Measurements from ENCODE around the gene DLG2.

DLG2 gene

DNA sequence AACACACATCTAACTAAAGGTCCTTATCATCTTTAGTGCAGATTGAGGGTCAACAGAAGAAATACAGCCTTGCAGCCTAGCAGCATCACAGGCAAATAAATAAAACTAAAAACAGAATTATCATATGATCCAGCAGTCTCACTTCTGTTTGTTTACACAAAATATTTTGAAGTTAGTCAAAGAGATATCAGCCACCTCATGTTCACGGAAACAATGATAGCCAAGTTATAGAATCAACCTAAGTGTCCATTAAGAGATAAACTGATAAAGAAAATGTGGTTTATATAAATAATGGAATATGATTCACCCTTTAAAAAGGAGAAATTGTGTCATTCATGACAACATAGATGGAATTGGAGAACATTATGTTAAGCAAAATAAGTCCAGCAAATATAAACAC, 1602.9 kb downstream of the DLG2 start:
- Mint-ChIP-seq H3K9me3 (peaks cover 3% of the 10 kb centered on the region), H3K36me3 (ENCODE audit: low read depth) (peaks cover 4% of the 10 kb centered on the region), H3K4me3 (no peak overlapping the region), H3K27me3 (ENCODE audit: low read depth, poor library complexity) (no peaks in the 10 kb centered on the region), H3K27ac (no peak overlapping the region), H3K4me1 (peaks cover 22% of the 10 kb centered on the region)
- TF ChIP-seq, protein P1, sequence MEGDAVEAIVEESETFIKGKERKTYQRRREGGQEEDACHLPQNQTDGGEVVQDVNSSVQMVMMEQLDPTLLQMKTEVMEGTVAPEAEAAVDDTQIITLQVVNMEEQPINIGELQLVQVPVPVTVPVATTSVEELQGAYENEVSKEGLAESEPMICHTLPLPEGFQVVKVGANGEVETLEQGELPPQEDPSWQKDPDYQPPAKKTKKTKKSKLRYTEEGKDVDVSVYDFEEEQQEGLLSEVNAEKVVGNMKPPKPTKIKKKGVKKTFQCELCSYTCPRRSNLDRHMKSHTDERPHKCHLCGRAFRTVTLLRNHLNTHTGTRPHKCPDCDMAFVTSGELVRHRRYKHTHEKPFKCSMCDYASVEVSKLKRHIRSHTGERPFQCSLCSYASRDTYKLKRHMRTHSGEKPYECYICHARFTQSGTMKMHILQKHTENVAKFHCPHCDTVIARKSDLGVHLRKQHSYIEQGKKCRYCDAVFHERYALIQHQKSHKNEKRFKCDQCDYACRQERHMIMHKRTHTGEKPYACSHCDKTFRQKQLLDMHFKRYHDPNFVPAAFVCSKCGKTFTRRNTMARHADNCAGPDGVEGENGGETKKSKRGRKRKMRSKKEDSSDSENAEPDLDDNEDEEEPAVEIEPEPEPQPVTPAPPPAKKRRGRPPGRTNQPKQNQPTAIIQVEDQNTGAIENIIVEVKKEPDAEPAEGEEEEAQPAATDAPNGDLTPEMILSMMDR (IDR thresholded peaks at IDR 0.05), result no peak
- DNase-seq, result no peak

DNA sequence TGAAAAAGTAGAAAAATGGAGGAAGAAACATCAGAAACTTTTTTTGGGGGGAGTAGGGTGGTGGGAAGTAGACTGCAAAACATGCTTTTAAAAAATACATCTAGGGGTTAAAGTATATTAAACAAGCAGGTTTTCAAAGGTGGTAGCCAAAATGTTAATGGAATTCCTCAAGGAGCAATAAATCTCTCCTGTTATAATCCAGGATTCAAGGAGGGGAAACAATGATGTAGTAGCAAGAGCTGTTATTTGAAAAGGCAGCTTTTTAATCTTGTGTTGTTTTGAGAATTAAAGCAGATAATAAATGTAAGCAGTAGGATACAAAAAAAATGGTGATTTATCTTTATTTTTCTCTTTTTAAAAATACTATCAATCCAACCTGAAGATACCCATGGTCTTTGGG, 1604.4 kb downstream of the DLG2 start:
- Mint-ChIP-seq H3K4me3 (no peak overlapping the region), H3K36me3 (ENCODE audit: low read depth) (peaks cover 4% of the 10 kb centered on the region), H3K9me3 (peaks cover 3% of the 10 kb centered on the region), H3K27me3 (ENCODE audit: low read depth, poor library complexity) (no peaks in the 10 kb centered on the region), H3K4me1 (peaks cover 22% of the 10 kb centered on the region), H3K27ac (peak overlapping the region; percentile 74)
- DNase-seq, result no peak
- TF ChIP-seq, protein P1 (IDR thresholded peaks at IDR 0.05), result no peak

DNA sequence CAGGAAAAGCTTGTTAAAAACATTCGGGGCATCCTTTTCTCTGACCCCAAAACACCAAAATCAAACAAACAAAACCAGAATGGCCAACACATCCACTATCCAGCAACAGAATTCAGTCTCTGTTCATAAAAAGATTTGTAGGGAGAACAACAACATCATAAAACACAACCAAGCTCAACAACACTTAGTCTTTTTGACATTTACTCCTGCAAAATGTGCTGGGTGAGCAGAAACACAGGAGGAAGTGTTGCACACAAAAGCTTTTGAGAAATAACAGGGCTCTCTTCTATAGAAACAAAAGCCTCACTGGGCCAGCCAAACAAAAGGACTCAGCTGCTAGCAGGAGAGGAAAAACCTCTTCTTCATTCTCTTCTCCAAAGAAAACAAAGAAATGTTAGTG, 1604.9 kb downstream of the DLG2 start:
- Mint-ChIP-seq H3K4me1 (peaks cover 22% of the 10 kb centered on the region), H3K4me3 (no peak overlapping the region), H3K9me3 (peaks cover 3% of the 10 kb centered on the region), H3K27me3 (ENCODE audit: low read depth, poor library complexity) (no peaks in the 10 kb centered on the region), H3K36me3 (ENCODE audit: low read depth) (peaks cover 4% of the 10 kb centered on the region), H3K27ac (peak overlapping the region; percentile 74)
- TF ChIP-seq, protein P1 (IDR thresholded peaks at IDR 0.05), result no peak
- DNase-seq, result no peak

DNA sequence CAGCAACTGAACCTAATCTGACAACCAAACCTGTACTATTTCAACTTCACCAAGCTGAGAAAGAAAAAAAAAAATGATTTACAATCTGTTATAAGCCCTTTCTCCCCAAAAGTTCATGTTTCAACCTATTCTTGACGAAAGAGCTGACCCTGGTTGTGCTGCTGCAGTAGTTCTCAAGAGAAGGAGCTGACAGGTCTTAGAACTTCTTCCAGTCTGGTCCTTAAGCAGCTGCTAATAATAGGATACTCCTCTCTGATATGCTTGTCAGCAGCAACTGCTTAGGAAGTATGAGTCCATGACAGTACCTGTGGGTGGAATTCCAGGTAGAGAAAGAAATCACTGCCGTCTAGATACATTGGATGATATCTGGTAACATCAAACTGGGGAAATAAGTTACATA, 1605.9 kb downstream of the DLG2 start:
- no peak for DNase-seq
- H3K4me3 Mint-ChIP-seq, result no peak overlapping the region
- TF ChIP-seq, protein P1 (IDR thresholded peaks at IDR 0.05), result no peak
- no peaks in the 10 kb centered on the region for H3K27me3 Mint-ChIP-seq (ENCODE audit: low read depth, poor library complexity)
- H3K27ac Mint-ChIP-seq, result no peak overlapping the region
- peaks cover 3% of the 10 kb centered on the region for H3K9me3 Mint-ChIP-seq
- peaks cover 22% of the 10 kb centered on the region for H3K4me1 Mint-ChIP-seq
- H3K36me3 Mint-ChIP-seq (ENCODE audit: low read depth), result peaks cover 4% of the 10 kb centered on the region

DNA sequence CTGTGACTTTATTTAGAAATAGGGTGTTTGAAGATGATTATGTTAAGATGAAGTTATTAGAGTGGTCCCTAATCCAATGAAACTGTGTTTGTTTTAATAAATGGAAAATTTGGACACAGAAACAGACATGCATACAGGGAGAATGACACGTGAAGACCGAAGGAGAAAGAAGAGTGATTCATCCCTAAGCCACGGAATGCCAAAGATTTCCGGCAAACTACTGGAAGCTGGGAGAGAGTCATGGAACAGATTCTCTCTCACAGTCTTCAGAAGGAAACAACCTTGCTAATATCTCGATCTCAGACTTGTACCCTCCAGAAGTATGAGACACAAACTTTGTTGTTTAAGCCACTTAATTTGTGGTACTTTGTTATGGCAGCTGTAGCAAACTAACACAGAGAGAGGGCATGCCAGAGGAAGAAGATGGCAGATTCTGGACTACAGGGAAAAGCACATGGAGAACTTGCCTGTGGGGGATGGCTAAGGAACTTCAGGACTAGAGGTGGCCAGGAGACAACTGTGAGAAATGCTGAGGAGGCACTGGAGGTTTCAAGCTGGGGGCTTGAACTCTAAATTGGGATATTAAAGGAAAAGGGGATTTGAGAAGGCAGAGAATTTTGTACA, 1607.5 kb downstream of the DLG2 start:
- no peak for DNase-seq
- TF ChIP-seq, protein P1 (IDR thresholded peaks at IDR 0.05), result no peak
- no peak overlapping the region for H3K27ac Mint-ChIP-seq
- H3K36me3 Mint-ChIP-seq (ENCODE audit: low read depth), result peaks cover 4% of the 10 kb centered on the region
- H3K9me3 Mint-ChIP-seq, result peaks cover 3% of the 10 kb centered on the region
- no peaks in the 10 kb centered on the region for H3K27me3 Mint-ChIP-seq (ENCODE audit: low read depth, poor library complexity)
- H3K4me3 Mint-ChIP-seq, result no peak overlapping the region
- H3K4me1 Mint-ChIP-seq, result peaks cover 19% of the 10 kb centered on the region

DNA sequence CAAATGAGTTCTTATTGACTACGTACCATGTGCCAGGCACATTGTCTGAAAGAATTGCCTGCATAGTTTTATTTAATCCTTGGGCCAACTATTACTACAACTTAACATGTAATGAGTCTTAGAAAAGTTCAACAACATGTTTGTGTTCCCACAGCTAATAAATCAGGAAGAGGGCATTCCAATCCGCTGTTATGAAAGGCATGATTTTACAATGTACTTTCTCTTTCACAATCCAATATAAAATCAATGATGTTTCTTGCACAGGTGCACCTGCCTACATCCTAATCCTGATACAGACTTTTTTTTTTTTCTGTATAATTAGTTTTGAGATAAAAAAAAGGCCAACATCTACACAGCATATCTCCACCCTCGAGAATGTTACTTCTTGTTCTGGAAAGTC, 1612.6 kb downstream of the DLG2 start:
- DNase-seq, result no peak

More for the DNA sequence above, 1612.6 kb downstream of the DLG2 start:
- Mint-ChIP-seq H3K36me3 (ENCODE audit: low read depth) (no peaks in the 10 kb centered on the region), H3K4me3 (no peak overlapping the region), H3K4me1 (no peaks in the 10 kb centered on the region), H3K27me3 (ENCODE audit: low read depth, poor library complexity) (peaks cover 4% of the 10 kb centered on the region), H3K27ac (no peak overlapping the region), H3K9me3 (no peaks in the 10 kb centered on the region)
- TF ChIP-seq, protein P1 (IDR thresholded peaks at IDR 0.05), result no peak

All from nephron progenitor cell (in vitro differentiated cells).